GM21528 (cell line): ENCODE data around the gene DCTD.

Source experiments
- ATAC-seq: cut with Tn5 transposase; IDR thresholded peaks from one replicate; pipeline ENCODE4 v1.9.1; 2021; ENCODE audit warnings: mild to moderate bottlenecking, moderate library complexity; ENCODE audit not compliant: unreplicated experiment, low FRiP score

The DCTD gene

DNA sequence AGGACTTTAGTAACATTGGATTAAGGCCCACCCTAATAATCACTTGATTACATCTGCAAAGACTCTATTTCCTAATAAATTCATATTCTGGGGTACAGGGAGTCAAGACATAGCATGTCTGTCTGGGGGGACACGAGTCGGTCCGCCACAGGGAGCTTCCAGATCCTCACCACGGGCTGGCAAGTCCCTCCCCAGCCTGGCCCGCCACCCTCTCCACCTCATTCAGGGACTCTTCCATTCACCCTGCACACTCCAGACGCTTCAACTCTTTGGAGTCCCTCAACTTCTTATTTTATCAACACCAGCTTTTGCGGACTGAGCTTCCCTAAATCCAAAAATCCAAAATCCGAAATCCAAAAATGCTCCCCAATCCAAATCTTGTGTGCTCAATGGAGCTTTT is 71.2 kb downstream of the DCTD start:
- no peak for ATAC-seq

DNA sequence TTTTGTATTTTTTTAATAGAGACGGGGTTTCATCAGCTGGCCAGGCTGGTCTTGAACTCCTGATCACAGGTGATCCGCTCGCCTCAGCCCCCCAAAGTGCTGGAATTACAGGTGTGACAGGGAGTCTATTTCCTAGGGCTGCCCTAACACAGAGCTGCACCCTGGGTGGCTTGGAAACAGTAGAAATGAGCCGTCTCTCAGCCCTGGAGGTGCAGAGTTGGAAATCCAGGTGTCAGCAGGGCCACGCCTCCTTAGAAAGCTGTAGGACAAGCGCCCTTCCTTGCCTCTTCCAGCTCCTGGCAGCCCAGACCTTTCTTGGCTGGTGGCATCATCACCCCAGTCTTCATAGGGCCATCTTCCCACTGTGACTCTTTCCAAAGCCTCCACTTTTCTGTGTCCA is 71.6 kb downstream of the DCTD start:
- no peak for ATAC-seq

DNA sequence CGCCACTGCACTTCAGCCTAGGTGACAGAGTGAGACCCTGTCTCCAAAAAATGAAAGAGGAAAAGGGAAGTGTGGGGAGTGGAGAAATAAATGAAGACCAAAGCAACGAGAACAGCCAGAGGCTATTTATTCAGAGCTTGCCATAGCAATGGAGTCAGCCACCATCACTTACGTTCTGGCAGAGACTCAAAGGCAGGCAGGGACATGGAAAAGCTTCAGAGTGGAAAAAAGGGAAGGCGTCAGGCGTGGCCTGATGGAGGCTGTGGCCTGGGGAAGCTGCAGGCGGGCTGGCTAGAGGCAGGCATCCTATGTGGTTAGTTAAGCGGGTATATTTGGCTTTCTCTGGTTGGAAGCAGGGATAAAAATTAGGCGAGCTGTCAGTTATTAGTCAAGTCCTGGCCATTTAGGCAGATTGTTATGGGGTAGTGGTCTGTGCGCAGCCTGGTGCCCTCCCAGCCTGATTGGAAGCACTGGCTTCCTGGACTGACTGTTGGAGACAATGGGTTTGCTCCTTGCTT is 73.3 kb downstream of the DCTD start:
- no peak for ATAC-seq

DNA sequence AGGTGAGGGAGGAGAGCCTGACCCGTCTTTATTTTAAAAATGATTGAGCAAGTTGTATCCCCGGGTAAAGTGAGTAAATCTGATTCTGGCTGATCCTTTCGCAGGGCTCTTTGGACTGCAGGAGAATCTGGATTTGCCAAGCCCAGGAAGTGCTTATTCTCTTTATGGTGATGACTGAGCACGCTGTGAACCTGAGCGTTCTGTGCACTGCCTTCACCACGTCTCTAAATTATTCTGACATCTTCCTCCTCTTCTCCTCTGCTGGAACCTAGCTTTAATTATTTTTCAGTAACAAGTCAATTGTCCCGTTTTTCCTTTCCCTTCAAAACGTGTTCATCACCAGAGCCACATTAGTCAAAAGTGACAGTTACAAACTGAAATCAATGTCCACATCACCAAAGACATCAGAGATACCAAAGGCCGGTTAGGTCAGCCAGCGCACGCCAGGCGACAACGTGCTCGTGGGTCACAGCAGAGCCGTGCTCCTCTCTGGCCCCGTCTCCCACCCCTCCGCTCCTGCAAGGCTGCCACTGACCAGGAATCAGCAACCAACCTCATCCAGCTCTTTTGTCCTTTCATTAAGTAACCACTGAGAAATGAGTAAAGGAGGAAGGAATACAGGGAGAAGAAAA is 74.3 kb downstream of the DCTD start:
- no peak for ATAC-seq

DNA sequence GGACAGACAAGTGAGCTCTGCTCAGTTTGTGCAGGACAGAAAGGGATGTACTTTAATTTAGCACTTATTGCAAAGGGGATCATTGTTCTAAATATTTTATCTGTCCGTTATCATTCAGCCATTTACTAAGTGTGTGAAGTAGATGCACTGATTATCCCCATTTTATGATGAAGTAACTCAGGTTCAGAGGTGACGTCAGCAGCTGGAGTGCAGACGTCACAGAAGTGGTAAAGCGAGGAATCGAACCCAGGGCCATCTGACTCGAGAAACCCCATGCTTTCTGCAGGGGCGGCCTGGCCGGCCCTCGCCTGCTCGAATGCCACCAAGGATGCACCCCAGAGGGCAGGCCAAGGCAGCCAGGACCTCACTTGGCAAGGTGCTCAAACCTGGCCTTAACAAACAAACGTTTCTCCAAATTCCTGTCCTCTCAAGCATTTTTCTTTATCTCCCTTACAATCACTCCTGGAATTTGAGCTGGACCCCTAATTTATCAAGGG is 75.0 kb downstream of the DCTD start:
- no peak for ATAC-seq

DNA sequence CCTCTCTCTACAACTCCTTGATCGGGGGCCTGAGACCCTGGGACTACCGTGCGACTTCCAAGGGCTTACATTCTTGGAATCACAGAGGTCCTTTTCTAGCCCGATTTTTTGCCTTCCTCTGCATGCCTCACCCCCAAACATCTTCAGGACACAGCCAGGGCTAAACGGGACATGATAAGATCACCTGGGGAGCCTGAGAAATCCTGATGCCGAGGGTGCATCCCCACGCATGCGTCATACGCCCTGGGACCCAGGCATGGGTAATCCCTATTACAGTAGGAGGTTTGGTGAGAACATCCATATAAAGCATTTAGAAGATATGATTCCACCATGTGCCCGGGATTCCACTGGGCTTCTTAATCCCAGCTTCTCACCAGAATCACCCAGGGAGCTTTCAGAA is 77.1 kb downstream of the DCTD start:
- ATAC-seq, result no peak
